ENCODE measurements around the gene TFDP2.
"Not testable (repeated sequence)": the region's sequence is repeated elsewhere in the genome, so short reads cannot be mapped to it uniquely, and the experiment has no call there.

TFDP2 gene

DNA sequence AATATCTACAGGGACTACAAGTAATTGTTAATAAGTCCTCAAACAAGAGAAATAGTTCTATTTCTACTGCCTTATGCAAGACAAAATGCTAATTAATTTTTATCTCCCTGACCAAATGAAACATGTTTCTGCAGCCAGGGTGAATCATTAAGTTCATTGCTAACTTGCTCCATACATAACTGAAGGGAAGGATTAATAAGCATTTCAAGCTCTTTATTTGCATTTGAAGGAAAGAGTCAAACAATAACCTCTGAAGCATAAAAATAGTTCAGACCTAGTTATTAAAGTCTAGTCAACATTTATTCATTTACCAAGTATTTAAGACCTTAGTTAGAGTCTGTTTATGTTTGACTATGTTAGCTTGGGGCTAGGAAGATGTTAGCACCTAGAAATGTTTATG is 152.9 kb downstream of the TFDP2 start:
- in situ Hi-C loops (cut with MboI; ENCODE audit: low pct_unique_long_range_greater_than_20kb, low sequenced_read_pairs): no loop called here
- no peak for DNase-seq

DNA sequence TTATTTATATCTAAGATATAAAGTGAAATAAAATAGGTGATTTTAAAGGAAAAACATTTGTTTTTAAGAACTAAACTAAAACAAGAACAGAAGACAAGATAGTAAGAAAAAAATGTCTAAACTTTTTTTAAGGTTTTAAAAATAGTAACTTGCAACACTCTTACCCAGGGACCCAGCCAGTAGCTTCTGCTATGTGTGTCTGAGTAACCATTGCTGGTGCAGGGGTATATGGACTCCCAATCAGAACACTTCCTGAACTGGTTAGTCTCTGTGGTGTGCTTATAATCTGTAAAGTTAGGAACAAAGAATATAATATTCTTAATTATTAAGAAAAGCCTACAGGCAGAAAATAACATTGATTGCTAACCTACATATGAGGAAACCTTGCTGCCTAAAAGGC is 154.5 kb downstream of the TFDP2 start:
- in situ Hi-C loops (cut with MboI; ENCODE audit: low pct_unique_long_range_greater_than_20kb, low sequenced_read_pairs): no loop called here

DNA sequence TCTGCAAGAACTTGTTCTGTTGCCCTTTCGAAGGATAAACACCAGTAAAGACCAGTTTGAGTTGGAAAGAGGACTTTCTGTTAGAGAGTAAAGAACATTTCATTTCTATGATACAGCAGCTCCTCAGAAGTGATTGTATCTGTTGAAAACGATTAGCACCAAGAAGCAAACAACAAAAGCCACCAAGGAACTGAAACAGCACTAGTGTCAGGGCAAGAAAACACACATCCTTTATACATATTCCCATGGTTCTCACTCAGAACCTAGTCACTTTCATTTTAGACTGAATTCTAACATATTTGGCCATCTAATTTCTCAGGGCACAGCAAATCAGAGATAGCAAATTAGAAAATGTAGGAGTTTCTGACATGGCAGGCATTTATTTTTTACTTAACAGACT is 156.8 kb downstream of the TFDP2 start:
- DNase-seq: no peak
- in situ Hi-C loops (cut with MboI; ENCODE audit: low pct_unique_long_range_greater_than_20kb, low sequenced_read_pairs): no loop called here

More for the DNA sequence above, 154.5 kb downstream of the TFDP2 start:
- no peak for DNase-seq

DNA sequence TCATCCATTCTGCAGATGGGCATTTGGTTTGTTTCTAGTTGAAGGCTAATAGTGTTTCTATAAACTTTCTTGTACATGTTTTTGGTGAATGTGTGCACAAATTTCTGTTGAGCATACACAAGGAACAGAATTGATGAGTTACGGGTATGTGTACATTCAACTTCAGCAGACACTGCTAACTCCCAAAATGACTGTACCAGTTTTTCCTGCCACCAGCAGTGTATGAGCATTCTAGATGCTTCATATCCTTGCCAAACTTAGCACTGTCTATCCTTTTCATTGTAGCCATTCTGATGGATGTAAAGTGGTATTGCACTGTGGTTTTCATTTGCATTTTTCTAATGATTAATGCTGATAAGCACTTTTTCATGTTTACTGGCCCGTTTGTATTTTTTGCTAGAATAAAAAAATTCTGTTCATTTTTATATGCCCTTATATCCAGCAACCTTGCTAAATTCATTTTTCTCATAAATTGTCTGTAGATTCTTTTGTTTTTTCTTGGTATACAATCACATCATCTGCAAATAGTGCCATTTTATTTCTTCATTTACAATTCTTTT is 162.7 kb downstream of the TFDP2 start:
- in situ Hi-C loops (cut with MboI; ENCODE audit: low pct_unique_long_range_greater_than_20kb, low sequenced_read_pairs): no loop called here

DNA sequence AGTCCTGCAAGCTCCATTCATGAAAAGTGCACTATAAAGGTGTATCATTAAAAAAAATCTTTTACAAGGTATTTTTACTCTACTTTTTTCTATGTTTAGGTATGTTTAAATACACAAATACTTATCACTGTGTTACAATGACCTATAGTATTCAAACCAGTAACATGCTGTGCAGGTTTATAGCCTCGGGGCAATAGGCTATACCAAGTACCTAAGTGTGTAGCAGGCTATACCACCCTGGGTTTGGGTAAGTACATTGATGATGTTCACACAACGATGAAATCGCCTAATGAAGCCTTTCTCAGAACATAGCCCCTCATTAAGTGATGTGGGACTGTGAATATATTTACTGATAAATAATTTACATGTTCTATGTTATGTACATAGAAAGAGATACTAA is 168.3 kb downstream of the TFDP2 start:
- in situ Hi-C loops (cut with MboI; ENCODE audit: low pct_unique_long_range_greater_than_20kb, low sequenced_read_pairs): no loop called here
- no peak for DNase-seq

More for the DNA sequence above, 162.7 kb downstream of the TFDP2 start:
- no peak for DNase-seq

DNA sequence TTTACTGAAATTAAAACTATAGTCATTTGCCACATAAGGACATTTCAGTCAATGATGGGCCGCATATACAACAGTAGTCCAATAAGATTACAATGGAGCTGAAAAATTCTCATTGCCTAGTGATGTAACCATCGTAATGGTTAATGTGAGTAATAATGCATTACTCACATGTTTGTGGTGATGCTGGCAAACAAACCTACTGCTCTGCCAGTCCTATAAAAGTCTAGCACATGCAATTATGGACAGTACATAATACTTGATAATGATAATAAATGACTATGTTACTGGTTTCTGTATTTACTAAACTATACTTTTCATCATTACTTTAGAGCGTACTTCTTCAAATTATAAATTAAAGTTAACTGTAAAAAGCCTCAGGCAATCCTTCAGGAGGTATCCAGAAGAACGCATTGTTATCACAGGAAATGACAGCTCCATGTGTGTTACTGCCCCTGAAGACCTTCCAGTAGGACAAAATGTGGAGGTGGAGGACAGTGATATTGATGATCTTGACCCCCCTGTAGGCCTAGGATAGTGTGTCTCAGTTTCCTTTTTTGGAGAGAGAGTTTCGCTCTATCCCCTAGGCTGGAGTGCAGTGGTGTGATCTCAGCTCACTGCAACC is 170.2 kb downstream of the TFDP2 start:
- DNase-seq: no peak
- in situ Hi-C loops (cut with MboI; ENCODE audit: low pct_unique_long_range_greater_than_20kb, low sequenced_read_pairs): no loop called here

DNA sequence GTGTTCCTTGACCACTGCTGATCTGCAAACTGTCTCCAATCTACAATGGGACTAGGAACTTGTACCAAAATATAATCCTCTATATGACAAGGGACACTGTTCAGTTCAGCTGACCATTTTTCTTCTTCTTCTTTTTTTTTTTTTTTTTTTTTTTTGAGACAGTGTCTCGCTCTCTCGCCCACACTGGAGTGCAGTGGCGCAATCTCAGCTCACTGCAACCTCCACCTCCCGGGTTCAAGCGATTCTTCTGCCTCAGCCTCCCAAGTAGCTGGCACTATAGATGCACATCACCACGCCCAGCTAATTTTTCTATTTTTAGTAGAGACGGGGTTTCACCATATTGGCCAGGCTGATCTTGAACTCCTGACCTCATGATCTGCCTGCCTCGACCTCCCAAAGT is 174.6 kb downstream of the TFDP2 start:
- DNase-seq; in situ Hi-C loops (cut with MboI; ENCODE audit: low pct_unique_long_range_greater_than_20kb, low sequenced_read_pairs): not testable (repeated sequence)

- DNase-seq: no peak
- in situ Hi-C loops (cut with MboI; ENCODE audit: low pct_unique_long_range_greater_than_20kb, low sequenced_read_pairs): no loop called here
Observed at GRCh38 chr3:141972399-141972798, 176.9 kb downstream of the TFDP2 start.

DNA sequence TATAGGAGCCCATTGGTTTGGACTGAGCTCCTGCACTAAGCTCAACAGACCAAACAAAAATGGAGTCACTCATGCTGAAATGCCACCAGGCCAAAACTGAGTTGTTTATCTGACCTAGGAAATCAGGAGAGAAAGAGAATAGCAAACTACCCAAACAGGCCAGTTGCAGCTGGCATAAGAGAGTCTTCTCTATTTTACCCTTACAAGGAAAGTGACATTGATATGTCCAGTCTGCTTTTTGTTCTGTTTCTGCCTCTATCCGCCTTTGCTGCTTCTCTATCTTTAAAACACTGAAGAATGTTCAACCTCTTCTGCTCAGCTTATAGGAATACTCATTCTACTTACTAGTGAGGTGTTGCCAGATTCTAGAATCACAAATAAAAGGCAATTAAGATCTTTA is 177.8 kb downstream of the TFDP2 start:
- no peak for DNase-seq
- in situ Hi-C loops (cut with MboI; ENCODE audit: low pct_unique_long_range_greater_than_20kb, low sequenced_read_pairs): no loop called here

- in situ Hi-C loops (cut with MboI; ENCODE audit: low pct_unique_long_range_greater_than_20kb, low sequenced_read_pairs): no loop called here
- no peak for DNase-seq
Observed at GRCh38 chr3:141969711-141970110, 179.6 kb downstream of the TFDP2 start.

DNA sequence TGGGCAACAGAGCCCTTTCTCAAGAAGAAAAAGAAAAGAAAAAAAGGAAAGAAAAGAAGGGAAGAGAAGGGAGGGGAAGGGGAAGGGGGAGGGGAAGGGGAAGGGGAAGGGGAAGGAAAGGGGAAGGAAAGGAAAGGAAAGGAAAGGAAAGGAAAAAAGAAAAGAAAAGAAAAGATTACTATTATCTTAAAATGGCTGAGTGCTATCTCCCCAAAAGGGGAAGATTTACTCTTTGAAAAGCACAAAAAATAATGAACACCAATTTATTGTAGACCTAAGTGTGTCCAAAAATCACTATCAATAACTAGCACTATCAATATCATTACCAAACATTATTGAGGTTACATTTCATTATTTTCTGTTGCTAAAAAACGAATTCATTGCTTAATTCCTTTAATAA is 183.9 kb downstream of the TFDP2 start:
- in situ Hi-C loops (cut with MboI; ENCODE audit: low pct_unique_long_range_greater_than_20kb, low sequenced_read_pairs): no loop called here
- DNase-seq: no peak

DNA sequence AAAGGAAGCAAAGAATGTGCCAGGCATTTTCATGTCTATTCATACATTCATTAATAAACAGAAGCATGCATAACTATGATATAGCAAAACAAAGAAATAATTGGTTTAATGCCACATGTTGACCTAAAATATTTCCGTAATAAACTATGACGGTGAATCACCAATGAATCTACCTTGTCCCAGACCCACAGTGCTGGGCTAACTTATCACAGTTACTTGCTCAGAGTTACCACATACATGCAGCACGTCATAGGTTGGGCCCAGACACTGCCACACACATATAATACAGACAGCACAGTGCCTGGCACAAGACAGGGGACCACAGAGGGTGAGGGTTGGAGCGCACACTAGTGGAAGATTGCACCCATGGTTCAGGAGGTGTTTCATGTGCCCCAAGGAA is 186.0 kb downstream of the TFDP2 start:
- in situ Hi-C loops (cut with MboI; ENCODE audit: low pct_unique_long_range_greater_than_20kb, low sequenced_read_pairs): no loop called here
- no peak for DNase-seq

- in situ Hi-C loops (cut with MboI; ENCODE audit: low pct_unique_long_range_greater_than_20kb, low sequenced_read_pairs): no loop called here
- no peak for DNase-seq
Observed at GRCh38 chr3:141960731-141961130, 188.6 kb downstream of the TFDP2 start.

DNA sequence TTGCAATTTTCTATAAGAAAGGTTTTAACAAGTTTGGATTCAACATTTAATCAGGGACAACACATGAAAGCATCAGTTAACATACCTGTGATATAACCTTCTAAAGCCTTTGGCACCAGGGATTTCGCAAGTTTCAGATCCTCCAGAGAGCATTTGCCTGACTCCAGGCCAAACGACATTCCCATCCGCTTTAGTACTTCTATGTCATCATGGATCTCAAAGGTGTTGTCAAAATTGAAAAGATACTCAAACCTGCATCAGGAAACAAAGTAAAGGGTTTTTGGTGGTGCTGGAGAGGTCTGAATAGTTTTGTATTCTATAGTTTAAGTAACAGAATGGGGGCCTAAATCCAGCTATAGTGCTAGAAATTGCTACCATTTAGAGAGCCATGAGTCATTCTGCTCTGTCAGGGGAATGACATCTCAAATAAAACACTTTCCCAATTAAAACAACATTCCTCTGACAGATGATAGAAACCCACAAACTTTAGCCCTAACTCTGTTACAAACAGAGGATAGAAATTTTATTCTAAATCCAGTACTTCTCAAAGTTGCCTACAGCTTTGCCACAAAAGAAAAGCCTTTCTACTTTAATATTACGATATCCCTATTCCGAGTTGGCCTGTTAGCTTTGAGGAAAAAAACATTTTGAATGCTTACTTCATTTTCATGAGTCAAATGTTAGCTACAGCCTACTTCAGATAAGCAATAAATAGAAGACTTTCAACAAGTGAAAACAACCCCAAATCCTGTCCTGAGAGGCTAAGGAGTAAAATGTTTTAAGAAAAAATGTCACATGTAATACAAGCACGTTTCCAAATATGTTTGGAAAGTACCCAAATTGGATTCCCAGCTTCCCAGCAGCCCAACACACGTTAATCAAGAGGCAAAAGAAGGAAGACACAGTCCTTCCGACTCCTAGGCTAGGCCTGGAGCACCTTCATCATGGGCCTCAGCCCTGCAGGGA is 189.5 kb downstream of the TFDP2 start:
- in situ Hi-C loops (cut with MboI; ENCODE audit: low pct_unique_long_range_greater_than_20kb, low sequenced_read_pairs): no loop called here

DNA sequence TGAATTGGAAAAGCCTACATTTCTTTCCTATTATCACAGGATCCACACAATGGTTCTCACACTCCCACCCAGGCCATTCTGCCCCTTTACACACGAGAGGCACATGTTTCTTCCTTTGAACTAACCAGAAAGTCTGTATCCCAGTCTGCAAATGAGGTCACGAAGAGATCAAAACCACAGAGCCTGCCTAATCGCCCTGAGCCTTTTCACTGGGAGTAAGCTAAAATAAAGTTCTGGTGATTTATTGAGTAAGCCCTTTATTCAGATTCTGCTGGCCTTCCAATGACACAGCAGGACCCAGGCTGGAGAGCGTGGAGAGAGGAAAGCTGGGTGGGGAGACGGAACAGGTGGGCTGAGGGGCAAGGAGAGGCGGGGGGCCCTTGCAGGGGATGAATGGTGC is 194.2 kb downstream of the TFDP2 start:
- DNase-seq: no peak
- in situ Hi-C loops (cut with MboI; ENCODE audit: low pct_unique_long_range_greater_than_20kb, low sequenced_read_pairs): no loop called here

More for the DNA sequence above, 189.5 kb downstream of the TFDP2 start:
- DNase-seq: no peak

GRCh38 chr3:141952611-141953010 is 196.7 kb downstream of the TFDP2 start:
- in situ Hi-C loops (cut with MboI; ENCODE audit: low pct_unique_long_range_greater_than_20kb, low sequenced_read_pairs): no loop called here
- DNase-seq: no peak

- in situ Hi-C loops (cut with MboI; ENCODE audit: low pct_unique_long_range_greater_than_20kb, low sequenced_read_pairs): no loop called here
- peak; percentile 47 for DNase-seq
Observed at GRCh38 chr3:141950572-141951493, 198.5 kb downstream of the TFDP2 start.

DNA sequence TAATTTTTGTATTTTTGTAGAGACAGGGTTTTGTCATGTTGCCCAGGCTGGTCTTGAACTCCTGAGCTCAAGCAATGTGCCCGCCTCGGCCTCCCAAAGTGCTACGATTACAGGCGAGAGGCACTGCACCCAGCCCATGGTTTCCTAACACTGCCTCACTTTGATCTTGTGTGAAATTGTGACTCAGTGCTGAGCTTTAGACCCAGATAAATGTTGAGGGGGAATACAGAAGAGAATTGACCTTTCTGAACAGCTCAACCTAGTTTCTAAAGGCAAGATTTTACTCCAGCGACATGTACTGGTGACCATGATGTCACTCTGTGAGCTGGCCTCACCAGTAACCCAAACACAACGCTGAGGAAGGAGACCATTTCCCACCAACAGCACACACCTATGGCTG is 199.4 kb downstream of the TFDP2 start:
- in situ Hi-C loops (cut with MboI; ENCODE audit: low pct_unique_long_range_greater_than_20kb, low sequenced_read_pairs): no loop called here

DNA sequence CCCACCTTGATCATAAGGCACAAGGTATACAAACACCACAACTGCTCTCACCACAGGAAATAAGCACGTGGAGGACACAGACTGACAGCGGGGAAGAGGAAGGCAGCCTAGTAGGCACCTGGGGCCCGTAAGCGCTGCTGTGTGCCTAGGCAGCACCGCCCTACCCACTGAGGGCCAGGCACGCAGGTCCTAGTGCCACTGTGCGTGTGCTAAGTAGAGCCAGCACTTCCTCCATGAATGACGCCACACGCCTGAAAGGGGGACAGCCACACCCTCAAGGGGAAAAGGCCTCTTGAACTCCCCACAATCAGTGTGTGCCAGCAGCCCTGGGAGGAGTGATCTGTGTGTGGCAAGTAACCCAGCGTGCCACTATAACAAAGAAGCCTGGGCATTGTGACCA is 199.9 kb downstream of the TFDP2 start:
- no peak for DNase-seq
- in situ Hi-C loops (cut with MboI; ENCODE audit: low pct_unique_long_range_greater_than_20kb, low sequenced_read_pairs): no loop called here

More for the DNA sequence above, 199.4 kb downstream of the TFDP2 start:
- DNase-seq: no peak

Data from KBM-7 (cell line).